ENCODE measurements around the gene ZNF135.

GRCh38 chr19:58107778-58108545, 48.9 kb downstream of the ZNF135 start:
- TF ChIP-seq EZH2 (IDR thresholded peaks at IDR 0.05; ENCODE audit: low read length, unreplicated experiment) = no peak
- TF ChIP-seq, protein P1, sequence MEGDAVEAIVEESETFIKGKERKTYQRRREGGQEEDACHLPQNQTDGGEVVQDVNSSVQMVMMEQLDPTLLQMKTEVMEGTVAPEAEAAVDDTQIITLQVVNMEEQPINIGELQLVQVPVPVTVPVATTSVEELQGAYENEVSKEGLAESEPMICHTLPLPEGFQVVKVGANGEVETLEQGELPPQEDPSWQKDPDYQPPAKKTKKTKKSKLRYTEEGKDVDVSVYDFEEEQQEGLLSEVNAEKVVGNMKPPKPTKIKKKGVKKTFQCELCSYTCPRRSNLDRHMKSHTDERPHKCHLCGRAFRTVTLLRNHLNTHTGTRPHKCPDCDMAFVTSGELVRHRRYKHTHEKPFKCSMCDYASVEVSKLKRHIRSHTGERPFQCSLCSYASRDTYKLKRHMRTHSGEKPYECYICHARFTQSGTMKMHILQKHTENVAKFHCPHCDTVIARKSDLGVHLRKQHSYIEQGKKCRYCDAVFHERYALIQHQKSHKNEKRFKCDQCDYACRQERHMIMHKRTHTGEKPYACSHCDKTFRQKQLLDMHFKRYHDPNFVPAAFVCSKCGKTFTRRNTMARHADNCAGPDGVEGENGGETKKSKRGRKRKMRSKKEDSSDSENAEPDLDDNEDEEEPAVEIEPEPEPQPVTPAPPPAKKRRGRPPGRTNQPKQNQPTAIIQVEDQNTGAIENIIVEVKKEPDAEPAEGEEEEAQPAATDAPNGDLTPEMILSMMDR (conservative IDR thresholded peaks at IDR 0.05; ENCODE audit: low read depth, low read length) = no peak

Data from PC-3 (cell line).